GM19395 (cell line): Measurements from ENCODE around the gene ACSM5.

Source experiments
- ATAC-seq: cut with Tn5 transposase; IDR thresholded peaks from one replicate; pipeline ENCODE4 v1.9.1; 2021; ENCODE audit warnings: mild to moderate bottlenecking, moderate library complexity; ENCODE audit not compliant: unreplicated experiment

ACSM5 gene, protein sequence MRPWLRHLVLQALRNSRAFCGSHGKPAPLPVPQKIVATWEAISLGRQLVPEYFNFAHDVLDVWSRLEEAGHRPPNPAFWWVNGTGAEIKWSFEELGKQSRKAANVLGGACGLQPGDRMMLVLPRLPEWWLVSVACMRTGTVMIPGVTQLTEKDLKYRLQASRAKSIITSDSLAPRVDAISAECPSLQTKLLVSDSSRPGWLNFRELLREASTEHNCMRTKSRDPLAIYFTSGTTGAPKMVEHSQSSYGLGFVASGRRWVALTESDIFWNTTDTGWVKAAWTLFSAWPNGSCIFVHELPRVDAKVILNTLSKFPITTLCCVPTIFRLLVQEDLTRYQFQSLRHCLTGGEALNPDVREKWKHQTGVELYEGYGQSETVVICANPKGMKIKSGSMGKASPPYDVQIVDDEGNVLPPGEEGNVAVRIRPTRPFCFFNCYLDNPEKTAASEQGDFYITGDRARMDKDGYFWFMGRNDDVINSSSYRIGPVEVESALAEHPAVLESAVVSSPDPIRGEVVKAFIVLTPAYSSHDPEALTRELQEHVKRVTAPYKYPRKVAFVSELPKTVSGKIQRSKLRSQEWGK

GRCh38 chr16:20409398-20410120 is at the start of gene ACSM5:
TSS of gene ACSM5 (plus strand) at chr16:20409534. CDS start at chr16:20411485, 1,951 bp downstream.
- ATAC-seq = peak; percentile 44

- no peak for ATAC-seq
Measured at GRCh38 chr16:20359997-20360396, 49.3 kb upstream of the ACSM5 start.

DNA sequence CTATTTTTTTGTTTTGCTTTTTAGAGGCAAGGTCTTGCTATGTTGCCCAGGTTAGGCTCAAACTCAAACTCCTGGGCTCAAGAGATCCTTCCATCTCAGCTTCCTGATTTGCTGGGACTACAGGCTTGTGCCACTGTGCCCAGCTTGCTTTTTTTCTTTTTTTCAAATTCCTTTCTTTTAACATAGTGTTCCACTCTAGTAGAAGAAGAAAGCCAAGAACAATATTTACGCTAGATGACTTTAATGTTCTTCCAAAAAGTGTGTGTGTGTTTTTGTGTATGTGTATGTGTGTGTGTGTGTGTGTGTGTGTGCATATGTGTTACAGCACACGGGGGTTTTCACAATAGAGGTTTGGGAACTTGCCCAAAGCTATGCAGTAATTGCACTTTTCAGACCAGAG is 46.1 kb upstream of the ACSM5 start:
- ATAC-seq = no peak

GRCh38 chr16:20364051-20364450 is 45.3 kb upstream of the ACSM5 start:
- no peak for ATAC-seq

GRCh38 chr16:20369452-20370054 is 39.8 kb upstream of the ACSM5 start:
- no peak for ATAC-seq

DNA sequence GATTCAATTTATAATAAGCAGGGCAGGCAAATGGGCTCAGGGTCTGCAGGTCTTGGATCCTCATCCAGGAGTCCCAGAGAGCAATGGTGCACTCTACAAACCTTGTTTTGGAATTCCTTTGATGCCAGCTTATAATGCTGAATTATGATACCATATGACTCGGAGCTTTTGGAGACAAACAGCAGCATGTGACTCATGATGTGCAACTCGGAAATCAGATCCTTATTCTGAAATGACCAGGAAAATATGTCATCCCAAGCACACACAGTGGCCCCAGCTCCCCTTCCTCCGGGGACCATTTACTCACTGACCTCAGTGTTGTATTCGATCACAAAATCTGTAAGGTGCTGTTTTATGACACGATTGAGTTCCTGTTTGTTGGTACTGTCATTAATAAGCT is 36.6 kb upstream of the ACSM5 start:
- no peak for ATAC-seq

GRCh38 chr16:20377181-20377580 is 32.2 kb upstream of the ACSM5 start:
- ATAC-seq = no peak

- no peak for ATAC-seq
Measured at GRCh38 chr16:20380782-20381181, 28.6 kb upstream of the ACSM5 start.

DNA sequence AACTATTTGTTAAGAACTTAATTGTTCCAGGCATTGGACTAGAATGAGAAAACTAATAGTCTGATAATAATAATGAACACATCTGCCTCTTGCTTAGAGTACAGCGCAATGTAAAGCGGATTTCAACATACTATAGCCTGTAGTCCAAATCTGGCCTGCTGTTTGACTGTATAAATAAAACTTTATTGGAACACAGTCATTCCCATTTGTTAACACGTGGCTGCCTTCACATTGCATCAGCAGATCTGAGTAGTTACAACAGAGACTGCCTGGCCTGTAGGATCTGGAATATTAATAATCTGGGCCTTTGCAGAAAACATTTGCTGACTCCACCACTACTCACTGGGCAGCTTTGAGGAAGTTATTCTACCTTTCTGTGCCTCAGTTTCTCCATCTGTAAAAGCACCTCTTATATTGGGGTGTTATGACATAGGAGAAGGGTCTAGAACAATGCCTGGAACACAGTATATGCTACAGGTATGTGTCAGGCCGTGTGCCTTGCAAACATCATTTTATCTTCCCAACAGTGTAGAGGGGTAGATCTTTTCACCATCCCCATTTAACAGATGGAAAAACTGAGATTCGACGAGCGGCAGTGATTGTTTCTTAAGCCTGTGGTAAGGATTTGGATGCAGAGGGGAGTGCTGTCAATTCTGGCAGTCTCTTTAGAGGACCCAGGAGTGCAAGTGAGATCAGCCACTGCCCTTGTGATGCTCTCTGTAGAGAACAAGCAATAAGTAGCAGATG is 27.0 kb upstream of the ACSM5 start:
- no peak for ATAC-seq

- no peak for ATAC-seq
Measured at GRCh38 chr16:20383106-20384029, 26.0 kb upstream of the ACSM5 start.

GRCh38 chr16:20385844-20386832 is 23.2 kb upstream of the ACSM5 start:
- no peak for ATAC-seq

GRCh38 chr16:20387978-20388377 is 21.4 kb upstream of the ACSM5 start:
- no peak for ATAC-seq

- no peak for ATAC-seq
Measured at GRCh38 chr16:20388854-20389253, 20.5 kb upstream of the ACSM5 start.

DNA sequence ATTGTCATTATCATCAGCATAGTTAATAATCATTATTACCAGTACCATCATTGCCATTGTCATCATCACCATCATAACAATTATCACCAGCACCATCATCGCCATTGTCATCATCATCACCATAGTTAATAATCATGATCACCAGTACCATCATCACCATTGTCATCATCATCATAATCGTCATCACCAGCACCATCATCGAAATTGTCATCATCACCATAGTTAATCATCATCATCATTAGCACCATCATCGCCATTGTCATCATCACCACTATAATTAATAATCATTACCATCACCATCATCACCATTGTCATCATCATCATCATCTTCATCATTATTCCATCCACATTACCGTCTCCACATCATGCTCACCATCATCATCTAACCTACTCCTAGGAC is 18.3 kb upstream of the ACSM5 start:
- no peak for ATAC-seq

DNA sequence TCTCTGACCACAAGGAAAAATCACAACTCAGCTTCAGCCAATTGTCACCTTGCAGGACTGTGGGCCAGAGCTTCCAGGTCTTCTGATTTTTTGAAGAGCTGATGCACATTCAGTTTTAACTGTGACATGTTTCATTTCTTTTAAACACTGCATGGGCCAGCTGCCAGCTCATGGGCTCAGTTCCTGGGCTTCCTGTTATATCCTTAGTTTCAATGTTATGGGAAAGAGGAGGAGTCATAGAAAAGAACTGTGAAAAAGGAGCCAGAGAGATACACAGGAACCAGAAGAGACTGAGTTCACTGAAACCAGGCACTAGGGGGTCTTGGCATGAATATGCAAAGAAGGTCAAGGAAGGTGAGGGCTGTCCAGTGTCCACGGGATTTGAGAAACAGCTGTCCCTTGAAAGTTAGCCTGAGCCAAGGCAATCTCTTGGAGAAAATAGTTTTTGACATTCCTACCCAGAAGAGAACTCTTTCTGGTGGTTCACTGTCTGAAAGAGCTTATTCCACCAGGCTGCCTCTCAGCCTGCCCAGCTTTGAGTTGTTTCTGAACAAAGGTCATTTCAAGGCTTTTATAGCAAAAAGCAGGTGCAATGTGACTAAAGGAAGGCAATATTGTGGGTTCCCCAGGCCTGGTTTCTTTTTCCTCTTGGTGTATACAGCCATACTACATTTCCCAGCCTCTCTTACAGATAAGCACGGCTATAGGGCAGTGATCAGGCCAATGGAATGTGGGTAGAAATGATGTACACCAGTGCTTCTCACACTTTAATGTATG is 15.3 kb upstream of the ACSM5 start:
- ATAC-seq = no peak

DNA sequence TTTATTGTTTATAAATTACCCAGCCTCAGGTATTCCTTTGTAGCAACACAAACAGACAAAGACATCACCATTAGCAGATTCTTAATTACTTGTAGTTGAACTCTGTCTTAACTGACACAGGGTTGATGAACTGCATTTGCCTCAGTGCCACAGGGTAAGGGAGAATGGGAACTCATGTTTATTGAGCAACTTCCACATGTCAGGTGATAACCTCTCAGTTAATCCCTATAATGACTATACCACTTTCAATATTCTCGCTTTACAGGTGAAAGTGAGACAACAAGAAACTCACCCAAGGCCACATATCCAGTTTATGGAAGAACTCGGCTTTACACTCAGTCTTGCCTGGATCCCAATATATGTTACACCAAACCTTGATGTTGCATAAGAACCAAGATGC is 13.4 kb upstream of the ACSM5 start:
- no peak for ATAC-seq

- ATAC-seq = no peak
Measured at GRCh38 chr16:20396846-20397467, 12.4 kb upstream of the ACSM5 start.
